ENCODE data around the gene ZFX. TPM values are rescaled to one million over a fixed set of nuclear protein-coding genes. Genes with fewer than 3 reads are reported as not detected.

ZFX gene
- total and polyA plus RNA-seq, 7 experiments from 2014 or later = 38.1 to 68.2 (median 58.1) TPM

DNA sequence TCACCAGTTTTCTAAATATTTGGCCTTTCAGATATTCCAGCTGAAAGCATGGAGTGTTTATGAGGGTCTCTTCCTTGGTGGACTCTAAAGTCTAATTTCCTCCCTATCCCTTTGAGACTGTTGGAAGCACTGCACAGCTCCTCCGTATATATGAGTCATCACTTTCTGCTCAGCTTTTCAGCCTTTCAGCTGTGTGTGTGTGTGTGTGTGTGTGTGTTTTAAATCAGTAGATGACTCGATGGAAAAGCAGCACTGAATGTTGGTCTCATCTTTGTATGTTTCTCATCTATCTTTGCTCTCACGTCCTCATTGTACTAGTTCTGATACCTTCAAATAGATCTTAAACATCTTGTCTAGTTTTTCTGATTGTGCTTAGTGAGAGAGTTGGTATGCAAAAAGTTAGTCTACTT is 81.6 kb downstream of the ZFX start:
- H3K27me3 Mint-ChIP-seq = peaks cover 0 to 6% (median 0%) of the 10 kb centered on the region in 5 donors

DNA sequence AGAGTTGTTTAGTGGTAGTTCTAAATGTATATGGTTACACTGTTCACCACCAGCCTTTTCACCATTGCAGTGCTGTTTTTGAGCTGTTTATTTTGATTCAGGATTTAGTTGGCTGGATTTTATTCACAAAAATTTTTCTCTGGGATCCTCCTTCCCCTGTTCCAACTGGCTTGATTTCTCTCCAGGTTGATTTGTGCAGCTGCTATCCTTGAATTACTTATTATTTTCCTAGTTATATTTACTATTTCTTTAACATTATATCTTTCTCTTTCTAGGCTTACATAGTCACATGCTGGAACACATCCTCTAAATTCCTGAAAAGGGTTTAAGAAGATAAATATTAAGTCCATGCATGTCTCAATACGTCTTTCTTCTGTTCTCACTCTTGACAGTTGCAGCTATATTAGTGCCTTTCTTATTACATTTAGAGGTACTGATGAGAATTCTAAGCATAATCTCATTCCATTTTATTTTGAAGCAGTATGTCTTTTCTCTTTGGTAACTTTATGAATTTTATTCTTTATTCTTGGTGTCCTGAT is 82.2 kb downstream of the ZFX start:
- Mint-ChIP-seq H3K4me3 (no peak overlapping the region), H3K27me3 (peaks cover 0 to 6% (median 0%) of the 10 kb centered on the region in 5 donors), H3K4me1 (peaks cover 0 to 6% (median 0%) of the 10 kb centered on the region in 7 donors), H3K27ac (no peak overlapping the region), H3K9me3 (peaks cover 0 to 3% (median 0%) of the 10 kb centered on the region in 11 donors), H3K36me3 (peaks cover 0 to 6% (median 0%) of the 10 kb centered on the region in 5 donors)
- CTCF ChIA-PET = no interaction called here
- Histone ChIP-seq H3K36me3 (ENCODE audit: control insufficient read depth in 2 of 3, insufficient read depth in 3 of 3, low read length in 3 of 3) (no peaks in the 10 kb centered on the region), H3K9me3 (ENCODE audit: control insufficient read depth in 2 of 3, low read length in 3 of 3) (no peaks in the 10 kb centered on the region), H3K27ac (ENCODE audit: low read depth, low read length) (no peak overlapping the region), H3K4me3 (ENCODE audit: low read length) (no peak overlapping the region), H3K27me3 (ENCODE audit: control insufficient read depth in 2 of 2, insufficient read depth in 2 of 2, low read length in 2 of 2) (no peaks in the 10 kb centered on the region), H3K4me1 (ENCODE audit: control insufficient read depth in 2 of 2, insufficient read depth in 2 of 2, low read length in 2 of 2) (no peaks in the 10 kb centered on the region)
- intact Hi-C loops (cut with micrococcal nuclease) = no loop called here
- POLR2A ChIA-PET = no interaction called here
- ATAC-seq (no peak), DNase-seq (no peak)

More for the DNA sequence above, 81.6 kb downstream of the ZFX start:
- Mint-ChIP-seq H3K4me1 (peaks cover 0 to 6% (median 0%) of the 10 kb centered on the region in 7 donors), H3K27ac (no peak overlapping the region), H3K4me3 (no peak overlapping the region), H3K9me3 (peaks cover 0 to 4% (median 0%) of the 10 kb centered on the region in 11 donors), H3K36me3 (peaks cover 0 to 9% (median 0%) of the 10 kb centered on the region in 5 donors)
- Histone ChIP-seq H3K27ac (ENCODE audit: low read depth, low read length) (no peak overlapping the region), H3K36me3 (ENCODE audit: control insufficient read depth in 2 of 3, insufficient read depth in 3 of 3, low read length in 3 of 3) (no peaks in the 10 kb centered on the region), H3K27me3 (ENCODE audit: control insufficient read depth in 2 of 2, insufficient read depth in 2 of 2, low read length in 2 of 2) (no peaks in the 10 kb centered on the region), H3K9me3 (ENCODE audit: control insufficient read depth in 2 of 3, low read length in 3 of 3) (no peaks in the 10 kb centered on the region), H3K4me1 (ENCODE audit: control insufficient read depth in 2 of 2, insufficient read depth in 2 of 2, low read length in 2 of 2) (no peaks in the 10 kb centered on the region), H3K4me3 (ENCODE audit: low read length) (no peak overlapping the region)
- no peak for DNase-seq
- ChIA-PET CTCF (no interaction called here), POLR2A (no interaction called here)
- no peak for ATAC-seq
- intact Hi-C loops (cut with micrococcal nuclease) = no loop called here

DNA sequence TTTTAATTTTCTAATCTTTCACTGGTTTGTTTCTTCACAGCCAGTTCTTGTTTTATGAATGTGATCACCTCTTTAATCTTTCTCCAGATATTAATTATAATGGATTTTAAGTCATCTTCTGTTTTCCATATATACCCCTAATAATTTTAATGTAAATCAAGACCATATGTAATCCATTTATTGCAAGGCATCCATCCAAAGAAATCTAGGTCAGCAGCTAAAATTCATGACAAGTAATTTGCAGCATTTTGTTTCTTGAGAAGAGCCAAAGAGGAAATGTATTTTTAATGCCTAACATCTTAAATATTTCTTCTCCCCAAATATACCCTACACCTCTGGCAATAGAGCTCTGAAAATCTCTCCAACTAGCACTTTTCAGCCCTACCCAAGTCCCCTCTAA is 83.3 kb downstream of the ZFX start:
- ATAC-seq (no peak), DNase-seq (no peak)
- Mint-ChIP-seq H3K9me3 (peaks cover 0 to 3% (median 0%) of the 10 kb centered on the region in 11 donors), H3K4me1 (peaks cover 0 to 7% (median 0%) of the 10 kb centered on the region in 7 donors), H3K4me3 (no peak overlapping the region), H3K36me3 (peaks cover 0 to 5% (median 0%) of the 10 kb centered on the region in 5 donors), H3K27me3 (peaks cover 0 to 5% (median 0%) of the 10 kb centered on the region in 5 donors), H3K27ac (no peak overlapping the region)
- Histone ChIP-seq H3K9me3 (ENCODE audit: control insufficient read depth in 2 of 3, low read length in 3 of 3) (no peaks in the 10 kb centered on the region), H3K27me3 (ENCODE audit: control insufficient read depth in 2 of 2, insufficient read depth in 2 of 2, low read length in 2 of 2) (no peaks in the 10 kb centered on the region), H3K4me1 (ENCODE audit: control insufficient read depth in 2 of 2, insufficient read depth in 2 of 2, low read length in 2 of 2) (no peaks in the 10 kb centered on the region), H3K27ac (ENCODE audit: low read depth, low read length) (no peak overlapping the region), H3K36me3 (ENCODE audit: control insufficient read depth in 2 of 3, insufficient read depth in 3 of 3, low read length in 3 of 3) (no peaks in the 10 kb centered on the region), H3K4me3 (ENCODE audit: low read length) (no peak overlapping the region)
- ChIA-PET POLR2A (no interaction called here), CTCF (no interaction called here)
- intact Hi-C loops (cut with micrococcal nuclease) = no loop called here

DNA sequence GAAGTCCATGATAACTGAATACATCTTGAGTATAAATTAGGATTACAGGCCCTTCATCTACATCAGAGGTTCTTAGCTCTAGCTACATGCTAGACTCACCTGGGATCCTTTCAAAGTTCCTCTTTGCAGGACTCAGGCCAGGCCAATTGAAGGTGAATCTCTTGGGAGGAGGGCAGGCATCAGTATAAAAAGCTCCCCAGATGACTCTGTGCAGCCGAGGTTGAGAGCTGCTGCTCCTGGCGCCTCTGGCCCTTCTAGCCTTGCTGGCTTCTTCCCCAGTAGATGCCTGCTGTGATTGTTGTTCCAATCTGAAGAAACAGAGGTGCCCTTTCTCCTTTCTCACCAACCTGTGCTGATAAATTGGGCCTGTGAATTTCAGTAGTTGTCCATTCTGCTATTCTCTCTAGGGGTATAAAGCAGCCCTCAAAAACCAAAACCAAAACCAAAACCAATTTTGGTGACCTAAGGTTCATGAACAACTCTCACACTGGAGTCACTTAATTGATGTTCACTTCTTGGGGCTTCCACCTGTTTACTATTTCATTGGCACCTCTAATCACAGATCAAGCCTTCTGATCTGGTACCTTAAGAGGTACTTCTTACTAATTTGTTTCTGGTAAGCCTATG is 85.7 kb downstream of the ZFX start:
- no peak for ATAC-seq
- no peak overlapping the region for H3K27ac Mint-ChIP-seq
- H3K4me3 Mint-ChIP-seq = no peak overlapping the region

DNA sequence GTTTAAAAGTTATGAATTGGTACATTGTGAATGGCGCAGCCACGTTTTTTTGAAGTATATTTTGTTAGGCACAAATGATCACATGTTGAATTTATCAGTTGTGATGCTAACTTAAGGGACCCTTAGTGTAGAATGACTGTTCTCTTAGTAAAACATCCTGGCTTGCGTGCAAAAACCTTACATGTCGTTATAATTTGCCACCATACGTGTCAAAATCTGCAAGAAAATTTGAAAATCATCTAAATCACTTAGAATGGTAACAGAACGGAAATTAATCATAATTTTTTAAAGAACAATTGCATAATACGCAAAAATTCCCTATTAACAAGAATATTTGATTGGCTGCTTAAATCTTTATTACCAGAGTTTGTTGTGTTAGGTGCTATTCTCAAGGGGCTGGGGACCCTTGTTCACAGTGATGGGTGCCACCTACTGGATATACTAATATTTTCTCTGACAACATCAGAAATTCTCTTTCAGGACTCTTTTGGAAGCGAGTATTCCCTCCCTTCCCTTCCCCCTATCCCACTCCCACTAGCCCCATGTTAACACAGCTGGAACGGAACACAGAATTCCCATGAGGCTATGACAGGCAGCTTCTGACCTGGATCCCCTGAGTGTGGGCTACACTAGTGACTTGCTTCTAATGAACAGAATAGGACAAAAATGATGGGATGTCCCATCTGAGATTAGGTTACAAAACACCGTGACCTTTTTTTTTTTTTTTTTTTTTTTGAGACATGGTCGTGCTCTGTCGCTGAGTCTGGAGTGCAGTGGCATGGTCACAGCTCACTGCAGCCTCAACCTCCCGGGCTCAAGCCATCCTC is 92.5 kb downstream of the ZFX start:
- intact Hi-C loops (cut with micrococcal nuclease) = loop anchor here (1.0 kb wide), 3 partner anchors 92 to 334 kb away; partner anchors contain the start of gene CXorf58 (in 1 of the 2)
- POLR2A ChIA-PET = interaction anchor here (1.1 kb wide), 1 partner anchor 188 kb away, joined by 3 read pairs; no protein-coding TSS in a partner anchor

More for the DNA sequence above, 85.7 kb downstream of the ZFX start:
- no peak for DNase-seq
- Histone ChIP-seq H3K27me3 (ENCODE audit: control insufficient read depth in 2 of 2, insufficient read depth in 2 of 2, low read length in 2 of 2) (no peaks in the 10 kb centered on the region), H3K4me1 (ENCODE audit: control insufficient read depth in 2 of 2, insufficient read depth in 2 of 2, low read length in 2 of 2) (no peaks in the 10 kb centered on the region), H3K9me3 (ENCODE audit: control insufficient read depth in 2 of 3, low read length in 3 of 3) (no peaks in the 10 kb centered on the region), H3K27ac (ENCODE audit: low read depth, low read length) (no peak overlapping the region), H3K4me3 (ENCODE audit: low read length) (no peak overlapping the region), H3K36me3 (ENCODE audit: control insufficient read depth in 2 of 3, insufficient read depth in 3 of 3, low read length in 3 of 3) (no peaks in the 10 kb centered on the region)
- intact Hi-C loops (cut with micrococcal nuclease) = no loop called here
- Mint-ChIP-seq H3K4me1 (peaks cover 0 to 10% (median 0%) of the 10 kb centered on the region in 7 donors), H3K36me3 (peaks cover 0 to 3% (median 0%) of the 10 kb centered on the region in 5 donors), H3K27me3 (peaks cover 0 to 3% (median 0%) of the 10 kb centered on the region in 5 donors), H3K9me3 (peaks cover 0 to 3% (median 0%) of the 10 kb centered on the region in 11 donors)
- CTCF ChIA-PET = no interaction called here
- POLR2A ChIA-PET = no interaction called here

DNA sequence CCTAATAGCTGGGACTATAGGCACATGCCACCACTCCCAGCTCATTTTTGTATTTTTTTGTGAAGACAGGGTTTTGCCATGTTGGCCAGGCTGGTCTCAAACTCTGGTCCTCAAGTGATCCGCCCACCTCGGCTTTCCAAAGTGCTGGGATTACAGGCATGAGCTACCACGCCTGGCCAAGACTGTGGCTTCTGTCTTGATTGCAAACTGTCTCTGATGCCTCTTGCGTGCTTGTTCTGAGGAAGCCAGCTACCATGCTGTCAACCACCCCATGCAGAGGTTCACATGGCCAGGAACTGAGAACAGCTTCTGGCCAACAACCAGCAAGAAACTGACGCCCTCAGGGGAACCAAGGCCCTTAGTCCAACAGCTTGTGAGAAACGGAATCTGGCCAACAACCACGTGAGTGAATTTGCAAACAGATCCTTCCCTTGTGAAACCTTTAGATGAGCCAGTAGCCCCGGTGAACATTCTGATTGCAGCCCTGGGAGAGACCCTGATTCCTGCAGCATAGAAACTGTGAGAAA is 93.2 kb downstream of the ZFX start:
- Mint-ChIP-seq H3K27me3 (peaks cover 0 to 4% (median 0%) of the 10 kb centered on the region in 5 donors), H3K4me1 (peaks cover 0 to 4% (median 0%) of the 10 kb centered on the region in 7 donors), H3K9me3 (peaks cover 0 to 1% (median 0%) of the 10 kb centered on the region in 11 donors), H3K4me3 (no peak overlapping the region), H3K27ac (peak overlapping the region in 1 of 9 donors; percentile 7), H3K36me3 (no peaks in the 10 kb centered on the region)
- Histone ChIP-seq H3K27me3 (ENCODE audit: control insufficient read depth in 2 of 2, insufficient read depth in 2 of 2, low read length in 2 of 2) (no peaks in the 10 kb centered on the region), H3K4me3 (ENCODE audit: low read length) (no peak overlapping the region), H3K36me3 (ENCODE audit: control insufficient read depth in 2 of 3, insufficient read depth in 3 of 3, low read length in 3 of 3) (no peaks in the 10 kb centered on the region), H3K4me1 (ENCODE audit: control insufficient read depth in 2 of 2, insufficient read depth in 2 of 2, low read length in 2 of 2) (no peaks in the 10 kb centered on the region), H3K27ac (ENCODE audit: low read depth, low read length) (no peak overlapping the region), H3K9me3 (ENCODE audit: control insufficient read depth in 2 of 3, low read length in 3 of 3) (no peaks in the 10 kb centered on the region)
- POLR2A ChIA-PET = interaction anchor here (1.1 kb wide), 1 partner anchor 189 kb away, joined by 3 read pairs; no protein-coding TSS in a partner anchor
- CTCF ChIA-PET = interaction anchor here (0.6 to 1.0 kb wide), 3 partner anchors 188 to 398 kb away, joined by 3 to 6 read pairs (median 3); no protein-coding TSS in a partner anchor
- ATAC-seq (peak; percentile 45), DNase-seq (no peak)
- intact Hi-C loops (cut with micrococcal nuclease) = loop anchor here (1.0 kb wide), 3 partner anchors 92 to 334 kb away; partner anchors contain the start of gene CXorf58 (in 1 of the 2)

More for the DNA sequence above, 92.5 kb downstream of the ZFX start:
- DNase-seq = peak in 5 of 9 donors; percentile 4 to 41 (median 28)
- H3K9me3 ChIP-seq (ENCODE audit: control insufficient read depth in 2 of 3, low read length in 3 of 3) = no peaks in the 10 kb centered on the region
- H3K4me1 Mint-ChIP-seq = peaks cover 0 to 4% (median 0%) of the 10 kb centered on the region in 7 donors
- ATAC-seq = peak; percentile 38
- H3K27ac ChIP-seq (ENCODE audit: low read depth, low read length) = no peak overlapping the region
- H3K36me3 Mint-ChIP-seq = no peaks in the 10 kb centered on the region
- CTCF ChIA-PET = interaction anchor here (0.6 to 1.0 kb wide), 4 partner anchors 188 to 398 kb away, joined by 3 to 6 read pairs (median 3); no protein-coding TSS in a partner anchor
- no peaks in the 10 kb centered on the region for H3K4me1 ChIP-seq (ENCODE audit: control insufficient read depth in 2 of 2, insufficient read depth in 2 of 2, low read length in 2 of 2)
- H3K9me3 Mint-ChIP-seq = peaks cover 0 to 1% (median 0%) of the 10 kb centered on the region in 11 donors
- H3K27ac Mint-ChIP-seq = peak overlapping the region in 1 of 9 donors; percentile 8
- peaks cover 0 to 2% (median 0%) of the 10 kb centered on the region in 5 donors for H3K27me3 Mint-ChIP-seq
- no peak overlapping the region for H3K4me3 ChIP-seq (ENCODE audit: low read length)
- no peaks in the 10 kb centered on the region for H3K36me3 ChIP-seq (ENCODE audit: control insufficient read depth in 2 of 3, insufficient read depth in 3 of 3, low read length in 3 of 3)
- no peaks in the 10 kb centered on the region for H3K27me3 ChIP-seq (ENCODE audit: control insufficient read depth in 2 of 2, insufficient read depth in 2 of 2, low read length in 2 of 2)
- no peak overlapping the region for H3K4me3 Mint-ChIP-seq
